Suprapubic skin (tissue), 4 donors: ENCODE measurements around the gene SIGLEC8. TPM values are rescaled to one million over a fixed set of nuclear protein-coding genes. Genes with fewer than 3 reads are reported as not detected.

ENCODE experiments used
- DNase-seq, 2 donors: peaks; one replicate each; pipeline ENCODE4 v3.0.0-alpha.2; 2019; ENCODE audit warnings: low spot score in 2 of 2
- H3K27ac ChIP-seq: fragments of 200-600 bp; sonication (generic); one replicate; pipeline ENCODE4 v1.5.1; 2019
- H3K27me3 ChIP-seq: fragments of 200-600 bp; sonication (generic); one replicate; pipeline ENCODE4 v1.5.1; 2019
- H3K36me3 ChIP-seq: fragments of 200-600 bp; sonication (generic); one replicate; pipeline ENCODE4 v1.5.1; 2019
- H3K4me1 ChIP-seq: fragments of 200-600 bp; sonication (generic); one replicate; pipeline ENCODE4 v1.5.1; 2019
- H3K4me3 ChIP-seq: fragments of 200-600 bp; sonication (generic); one replicate; pipeline ENCODE4 v1.5.1; 2019; ENCODE audit warnings: mild to moderate bottlenecking
- H3K9me3 ChIP-seq: fragments of 200-600 bp; sonication (generic); one replicate; pipeline ENCODE4 v1.5.1; 2019
- CTCF ChIP-seq, 2 donors: fragments of 200-600 bp in 1 of 2; fragments of 450-650 bp in 1 of 2; sonication (generic) in 1 of 2; IDR thresholded peaks; one replicate each; pipeline ENCODE4 v1.5.1; 2016 to 2019; ENCODE audit warnings: antibody characterized with exemption in 2 of 2, mild to moderate bottlenecking in 1 of 2, moderate library complexity in 1 of 2
- EP300 ChIP-seq: sonication (generic); formaldehyde crosslinking; IDR thresholded peaks from one replicate; pipeline ENCODE4 v1.6.1; 2017; ENCODE audit warnings: antibody characterized with exemption
- POLR2A ChIP-seq, 2 donors: fragments of 450-650 bp; IDR thresholded peaks; one replicate each; pipeline ENCODE4 v1.6.1; 2017; ENCODE audit warnings: antibody characterized with exemption in 2 of 2, mild to moderate bottlenecking in 2 of 2, moderate library complexity in 2 of 2
- POLR2AphosphoS5 ChIP-seq, 3 donors: sonication (generic); formaldehyde crosslinking; IDR thresholded peaks; one replicate each; pipeline ENCODE4 v1.6.1; 2017; ENCODE audit warnings: antibody characterized with exemption in 3 of 3
- WGBS: methylation state at CpG from one replicate; pipeline ENCODE4 v1.1.5; 2018; 5-methylcytosine and 5-hydroxymethylcytosine counted together
- total RNA-seq, 4 donors: library from RNA; depleted of rRNA; stranded (reverse); fragments of >200 nt; gene quantifications; one replicate each; pipeline ENCODE4 v1.1.0, GENCODE V29; 2016

SIGLEC8 gene
- total RNA-seq, 4 donors from 2014 or later, result 0.21 to 1.0 TPM; not detected in 2

DNA sequence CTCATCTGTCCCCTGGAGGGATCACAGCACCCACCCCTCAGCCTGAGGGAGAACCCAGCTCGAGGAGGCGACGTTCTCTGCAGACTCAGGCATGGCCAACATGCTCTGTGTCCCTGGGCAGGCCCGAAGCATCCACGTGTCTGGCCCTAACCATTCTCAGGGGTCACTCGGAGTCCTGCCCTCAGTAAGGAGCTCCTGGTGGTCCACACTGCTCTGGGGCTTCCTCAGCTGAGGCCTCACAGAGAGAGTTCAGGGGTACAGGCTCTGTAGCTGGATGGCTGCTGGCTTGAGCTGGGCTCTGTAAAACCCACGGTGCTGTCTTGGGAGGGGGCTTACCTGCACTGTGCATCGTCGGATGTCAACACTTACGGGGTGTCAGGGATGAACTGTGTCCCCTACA, 4.4 kb upstream of the SIGLEC8 start:
- H3K9me3 ChIP-seq, result no peaks in the 10 kb centered on the region
- H3K4me1 ChIP-seq, result no peaks in the 10 kb centered on the region
- H3K36me3 ChIP-seq, result no peaks in the 10 kb centered on the region
- H3K27ac ChIP-seq, result no peak overlapping the region
- peaks cover 38% of the 10 kb centered on the region for H3K27me3 ChIP-seq
- no peak for DNase-seq
- TF ChIP-seq POLR2AphosphoS5 (IDR thresholded peaks at IDR 0.05) (no peak), POLR2A (IDR thresholded peaks at IDR 0.05) (no peak), EP300 (no peak), CTCF (IDR thresholded peaks at IDR 0.05) (no peak)
- no peak overlapping the region for H3K4me3 ChIP-seq
- 80% methylated on average over 4 of the region's 10 CpGs for WGBS

- Histone ChIP-seq H3K36me3 (no peaks in the 10 kb centered on the region), H3K4me3 (no peak overlapping the region), H3K27me3 (peaks cover 42% of the 10 kb centered on the region), H3K9me3 (no peaks in the 10 kb centered on the region), H3K4me1 (no peaks in the 10 kb centered on the region), H3K27ac (no peak overlapping the region)
- 17% methylated on average over 1 of the region's 7 CpGs for WGBS
- DNase-seq, result peak in 1 of 2 donors; percentile 72
- no peak for TF ChIP-seq CTCF (IDR thresholded peaks at IDR 0.05)
- TF ChIP-seq POLR2AphosphoS5 (IDR thresholded peaks at IDR 0.05), result no peak
These were observed 4.0 kb upstream of the SIGLEC8 start for GRCh38 chr19:51462276-51462675.

DNA sequence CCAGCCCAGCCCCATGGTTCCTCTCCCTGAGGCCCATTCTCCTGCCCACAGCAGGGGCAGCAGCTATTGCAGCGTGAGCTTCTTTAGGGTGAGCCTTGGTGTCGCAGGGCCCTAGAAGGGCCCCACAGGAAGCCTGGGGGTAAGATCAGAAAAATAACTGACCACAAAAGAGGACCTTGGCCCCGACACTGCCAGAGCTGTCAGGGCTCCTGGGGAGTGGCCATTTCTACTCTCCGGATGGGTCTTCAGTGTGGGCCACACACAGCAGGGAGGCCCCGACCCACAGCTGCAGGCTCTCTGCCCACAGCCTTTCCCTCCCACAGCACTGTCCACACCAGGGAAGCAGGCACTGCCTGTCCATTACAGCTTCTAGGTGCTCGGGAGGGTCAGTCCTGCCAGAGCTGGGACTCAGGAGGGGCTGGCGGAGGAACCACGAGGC, 3.5 kb upstream of the SIGLEC8 start:
- Histone ChIP-seq H3K27ac (no peak overlapping the region), H3K36me3 (no peaks in the 10 kb centered on the region), H3K4me3 (no peak overlapping the region), H3K9me3 (no peaks in the 10 kb centered on the region), H3K27me3 (peaks cover 43% of the 10 kb centered on the region), H3K4me1 (no peaks in the 10 kb centered on the region)
- TF ChIP-seq POLR2AphosphoS5 (IDR thresholded peaks at IDR 0.05), result no peak
- no peak for TF ChIP-seq CTCF (IDR thresholded peaks at IDR 0.05)
- no peak for TF ChIP-seq POLR2A (IDR thresholded peaks at IDR 0.05)
- TF ChIP-seq EP300, result no peak
- DNase-seq, result peak in 1 of 2 donors; percentile 69
- 59% methylated on average over 5 of the region's 8 CpGs for WGBS

- Histone ChIP-seq H3K27me3 (peaks cover 44% of the 10 kb centered on the region), H3K4me1 (no peaks in the 10 kb centered on the region), H3K27ac (no peak overlapping the region), H3K9me3 (no peaks in the 10 kb centered on the region), H3K4me3 (no peak overlapping the region), H3K36me3 (no peaks in the 10 kb centered on the region)
- DNase-seq, result peak in 1 of 2 donors; percentile 40
- 49% methylated on average over 12 of the region's 13 CpGs for WGBS
- no peak for TF ChIP-seq POLR2A (IDR thresholded peaks at IDR 0.05)
- no peak for TF ChIP-seq POLR2AphosphoS5 (IDR thresholded peaks at IDR 0.05)
- TF ChIP-seq CTCF (IDR thresholded peaks at IDR 0.05), result no peak
- no peak for TF ChIP-seq EP300
These were observed 2.1 kb upstream of the SIGLEC8 start for GRCh38 chr19:51460164-51460992.

GRCh38 chr19:51458899-51459505, 748 bp upstream of the SIGLEC8 start:
- Histone ChIP-seq H3K4me3 (no peak overlapping the region), H3K36me3 (no peaks in the 10 kb centered on the region), H3K9me3 (no peaks in the 10 kb centered on the region), H3K27ac (no peak overlapping the region), H3K27me3 (peaks cover 48% of the 10 kb centered on the region), H3K4me1 (no peaks in the 10 kb centered on the region)
- DNase-seq, result peak in 1 of 2 donors; percentile 55
- TF ChIP-seq EP300, result no peak
- no peak for TF ChIP-seq POLR2AphosphoS5 (IDR thresholded peaks at IDR 0.05)
- TF ChIP-seq POLR2A (IDR thresholded peaks at IDR 0.05), result no peak
- no peak for TF ChIP-seq CTCF (IDR thresholded peaks at IDR 0.05)
- WGBS, result 78% methylated on average over 12 of the region's 14 CpGs
